RWPE2 (cell line): ENCODE measurements around the gene ZNF106.
A peak's percentile ranks its signal among the peaks of the same experiment; 100 is the strongest.

Source experiments
- ATAC-seq: fragments of 200-7000 bp; cut with Tn5 transposase; 3 replicates; pipeline ENCODE4 v1.9.1; 2021; ENCODE audit warnings: low read depth
- DNase-seq: peaks from one replicate; pipeline ENCODE4 v3.0.0-alpha.2; 2020; ENCODE audit warnings: low spot score
- H3K27ac ChIP-seq: fragments of 450-650 bp; 2 replicates; pipeline ENCODE4 v1.5.1; 2017; ENCODE audit warnings: mild to moderate bottlenecking; ENCODE audit not compliant: poor library complexity, severe bottlenecking
- H3K27me3 ChIP-seq: fragments of 250-450 bp; sonication (Bioruptor Pico); 2 replicates; pipeline ENCODE4 v1.5.1; 2021; ENCODE audit warnings: mild to moderate bottlenecking, moderate library complexity; ENCODE audit not compliant: insufficient read depth, poor library complexity, severe bottlenecking
- H3K36me3 ChIP-seq: fragments of 250-450 bp; sonication (Bioruptor Pico); 2 replicates; pipeline ENCODE4 v1.5.1; 2020; ENCODE audit warnings: low read depth, mild to moderate bottlenecking, moderate library complexity
- H3K4me1 ChIP-seq: fragments of 250-450 bp; sonication (Bioruptor Pico); 2 replicates; pipeline ENCODE4 v1.5.1; 2021; ENCODE audit warnings: mild to moderate bottlenecking, moderate library complexity; ENCODE audit not compliant: insufficient read depth, poor library complexity, severe bottlenecking
- H3K4me3 ChIP-seq: fragments of 250-450 bp; sonication (Bioruptor Pico); 2 replicates; pipeline ENCODE4 v1.5.1; 2021; ENCODE audit warnings: mild to moderate bottlenecking, moderate library complexity; ENCODE audit not compliant: severe bottlenecking
- H3K9me3 ChIP-seq: fragments of 250-450 bp; sonication (Bioruptor Pico); 2 replicates; pipeline ENCODE4 v1.5.1; 2021; ENCODE audit warnings: mild to moderate bottlenecking, moderate library complexity; ENCODE audit not compliant: severe bottlenecking
- TF ChIP-seq, protein P1 (sequence below): fragments of 450-650 bp; IDR thresholded peaks from one replicate; pipeline ENCODE4 v1.5.1; 2017; ENCODE audit warnings: mild to moderate bottlenecking, moderate library complexity; ENCODE audit not compliant: poor library complexity, severe bottlenecking

Gene ZNF106

DNA sequence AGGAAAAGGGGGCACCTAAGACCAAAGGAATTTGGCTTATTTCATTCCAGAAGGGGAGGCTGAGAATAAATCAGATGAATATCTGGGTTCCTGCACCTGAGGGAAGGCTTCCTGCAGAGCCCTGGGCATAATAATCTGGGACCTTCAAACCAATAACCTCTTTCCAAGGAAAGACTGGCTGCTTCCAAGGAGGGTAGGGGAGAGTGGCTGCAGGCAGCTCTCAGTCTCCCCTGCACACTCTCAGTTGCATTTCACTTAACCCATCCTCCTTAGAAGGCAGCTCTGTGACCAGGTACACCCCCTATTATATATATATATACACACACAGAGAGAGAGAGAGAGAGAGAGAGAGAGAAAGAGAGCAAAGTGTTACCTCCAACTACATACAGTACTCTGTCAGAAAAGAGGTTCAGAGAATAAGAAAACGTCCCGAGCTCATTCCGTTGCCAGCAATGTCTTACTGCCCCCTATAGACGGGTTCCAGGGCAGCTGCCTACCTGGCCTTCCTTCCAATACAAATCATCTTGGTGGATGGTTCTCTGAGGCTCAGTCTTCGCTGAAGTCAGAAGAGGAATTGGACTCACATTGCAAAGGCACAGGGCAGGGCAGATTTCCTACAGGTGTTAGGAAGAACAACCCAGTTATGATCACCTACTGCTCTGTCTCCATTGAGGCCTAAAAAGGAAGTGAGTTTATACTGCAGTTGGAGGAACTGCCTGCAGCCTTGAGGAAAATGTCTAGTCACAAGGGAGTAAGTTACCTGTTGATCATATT is 105.5 kb downstream of the ZNF106 start:
- no peak overlapping the region for H3K27ac ChIP-seq
- DNase-seq, result peak; percentile 53
- H3K27me3 ChIP-seq, result no peaks in the 10 kb centered on the region
- TF ChIP-seq, protein P1, sequence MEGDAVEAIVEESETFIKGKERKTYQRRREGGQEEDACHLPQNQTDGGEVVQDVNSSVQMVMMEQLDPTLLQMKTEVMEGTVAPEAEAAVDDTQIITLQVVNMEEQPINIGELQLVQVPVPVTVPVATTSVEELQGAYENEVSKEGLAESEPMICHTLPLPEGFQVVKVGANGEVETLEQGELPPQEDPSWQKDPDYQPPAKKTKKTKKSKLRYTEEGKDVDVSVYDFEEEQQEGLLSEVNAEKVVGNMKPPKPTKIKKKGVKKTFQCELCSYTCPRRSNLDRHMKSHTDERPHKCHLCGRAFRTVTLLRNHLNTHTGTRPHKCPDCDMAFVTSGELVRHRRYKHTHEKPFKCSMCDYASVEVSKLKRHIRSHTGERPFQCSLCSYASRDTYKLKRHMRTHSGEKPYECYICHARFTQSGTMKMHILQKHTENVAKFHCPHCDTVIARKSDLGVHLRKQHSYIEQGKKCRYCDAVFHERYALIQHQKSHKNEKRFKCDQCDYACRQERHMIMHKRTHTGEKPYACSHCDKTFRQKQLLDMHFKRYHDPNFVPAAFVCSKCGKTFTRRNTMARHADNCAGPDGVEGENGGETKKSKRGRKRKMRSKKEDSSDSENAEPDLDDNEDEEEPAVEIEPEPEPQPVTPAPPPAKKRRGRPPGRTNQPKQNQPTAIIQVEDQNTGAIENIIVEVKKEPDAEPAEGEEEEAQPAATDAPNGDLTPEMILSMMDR, result peak; percentile 96
- no peaks in the 10 kb centered on the region for H3K9me3 ChIP-seq
- no peaks in the 10 kb centered on the region for H3K4me1 ChIP-seq
- peak; percentile 81 for ATAC-seq
- H3K4me3 ChIP-seq, result no peak overlapping the region
- no peaks in the 10 kb centered on the region for H3K36me3 ChIP-seq

DNA sequence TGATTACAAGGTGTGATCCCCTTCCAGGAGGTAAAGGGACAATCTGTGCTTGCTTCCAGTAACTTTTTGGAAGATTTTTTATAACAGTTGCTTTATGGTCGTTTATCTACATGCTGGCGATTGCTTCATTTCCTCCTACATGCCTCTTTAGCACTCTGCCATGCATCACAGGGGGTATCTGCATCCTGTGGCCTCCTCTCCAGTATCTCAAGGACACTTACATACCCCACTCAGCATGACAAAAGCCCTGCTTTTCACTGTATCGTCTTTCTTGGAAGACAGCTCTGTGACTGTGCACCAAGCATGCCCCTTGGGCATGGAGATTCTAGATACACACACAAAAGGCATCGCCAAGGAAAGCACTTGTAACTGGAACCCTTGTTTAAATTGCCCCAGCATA is 106.3 kb downstream of the ZNF106 start:
- H3K4me1 ChIP-seq, result no peaks in the 10 kb centered on the region
- ATAC-seq (no peak), DNase-seq (no peak)
- no peaks in the 10 kb centered on the region for H3K9me3 ChIP-seq
- H3K4me3 ChIP-seq, result no peak overlapping the region
- H3K27ac ChIP-seq, result no peak overlapping the region
- TF ChIP-seq, protein P1, result no peak
- no peaks in the 10 kb centered on the region for H3K27me3 ChIP-seq
- no peaks in the 10 kb centered on the region for H3K36me3 ChIP-seq

DNA sequence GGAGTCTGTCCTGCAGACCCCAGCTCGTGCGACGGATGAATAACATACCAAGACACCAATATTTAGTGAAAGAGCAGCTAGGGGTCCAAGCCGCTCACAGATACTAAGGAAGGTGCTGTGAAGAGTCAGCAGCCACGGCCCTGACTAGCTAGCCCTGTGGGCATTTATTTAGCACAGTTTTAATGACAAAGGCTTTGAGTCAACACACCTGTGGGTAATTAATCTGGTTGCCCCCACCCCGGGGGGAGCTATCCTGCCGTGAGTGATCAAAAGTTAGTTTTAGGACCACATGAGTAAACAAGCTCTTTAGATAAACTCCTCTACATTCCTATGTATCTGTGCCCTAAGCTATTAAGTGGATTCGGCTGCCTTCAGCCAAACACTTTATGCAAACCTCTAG is 112.9 kb downstream of the ZNF106 start:
- no peaks in the 10 kb centered on the region for H3K9me3 ChIP-seq
- TF ChIP-seq, protein P1, result no peak
- ATAC-seq (no peak), DNase-seq (no peak)
- no peaks in the 10 kb centered on the region for H3K27me3 ChIP-seq
- H3K4me1 ChIP-seq, result no peaks in the 10 kb centered on the region
- H3K36me3 ChIP-seq, result no peaks in the 10 kb centered on the region
- no peak overlapping the region for H3K4me3 ChIP-seq
- H3K27ac ChIP-seq, result no peak overlapping the region

DNA sequence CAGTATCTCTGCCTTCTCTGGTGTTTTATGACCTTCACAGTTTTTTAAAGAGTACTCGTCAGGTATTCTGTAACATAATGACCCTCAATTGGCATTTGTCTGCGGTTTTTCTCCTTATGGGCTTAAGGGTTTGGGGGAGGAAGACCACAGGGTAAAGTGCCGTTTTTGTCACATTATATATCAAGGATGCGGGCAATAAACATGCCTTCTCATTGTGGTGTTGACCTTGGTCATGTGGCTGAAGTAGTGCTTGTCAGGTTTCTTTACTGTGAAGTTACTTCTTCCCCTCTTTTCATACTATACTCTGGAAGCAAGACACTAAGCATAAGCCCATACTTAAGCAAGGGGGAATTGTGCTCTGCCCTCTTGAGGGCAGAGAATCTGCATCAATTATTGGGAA is 115.0 kb downstream of the ZNF106 start:
- no peaks in the 10 kb centered on the region for H3K27me3 ChIP-seq
- no peaks in the 10 kb centered on the region for H3K9me3 ChIP-seq
- no peak overlapping the region for H3K27ac ChIP-seq
- H3K36me3 ChIP-seq, result no peaks in the 10 kb centered on the region
- TF ChIP-seq, protein P1, result no peak
- H3K4me1 ChIP-seq, result no peaks in the 10 kb centered on the region
- DNase-seq, result no peak
- H3K4me3 ChIP-seq, result no peak overlapping the region
- no peak for ATAC-seq

DNA sequence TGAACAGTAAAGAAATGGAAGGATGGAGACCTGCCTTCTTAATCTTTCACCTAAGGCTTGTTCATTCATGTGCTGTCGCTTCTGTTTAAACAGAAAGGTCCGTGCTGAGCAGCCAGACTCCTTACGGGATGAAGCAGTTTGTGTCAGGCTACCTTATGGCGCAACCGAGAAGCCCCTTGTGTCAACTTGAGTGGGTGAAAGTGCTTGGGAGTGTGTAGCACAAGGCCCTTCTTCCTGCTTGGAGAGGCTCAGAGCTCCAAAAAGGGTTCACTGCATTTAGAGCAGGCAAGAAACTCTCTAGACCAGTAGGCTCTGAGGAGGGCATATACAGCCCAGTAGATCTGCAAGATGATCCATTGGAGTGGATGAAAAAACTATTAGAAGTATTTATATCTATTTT is 115.7 kb downstream of the ZNF106 start:
- H3K27me3 ChIP-seq, result no peaks in the 10 kb centered on the region

More for the DNA sequence above, 115.7 kb downstream of the ZNF106 start:
- DNase-seq, result no peak
- no peak for ATAC-seq
- Histone ChIP-seq H3K4me1 (no peaks in the 10 kb centered on the region), H3K9me3 (no peaks in the 10 kb centered on the region), H3K27ac (no peak overlapping the region), H3K4me3 (no peak overlapping the region), H3K36me3 (no peaks in the 10 kb centered on the region)
- TF ChIP-seq, protein P1, result no peak
